Measurements from ENCODE around the gene DPF1.
"Not testable (repeated sequence)": the region's sequence is repeated elsewhere in the genome, so short reads cannot be mapped to it uniquely, and the experiment has no call there.

The DPF1 gene

GRCh38 chr19:38224014-38224862 is at the start of gene DPF1:
DPF1 (minus strand) TSS chr19:38224222; CDS start chr19:38224142, 80 bp downstream.
- peak; percentile 69 for DNase-seq

GRCh38 chr19:38273499-38273898 is 49.5 kb upstream of the DPF1 start:
- no peak for DNase-seq

- no peak for DNase-seq
These were observed 46.7 kb upstream of the DPF1 start for GRCh38 chr19:38270587-38271167.

GRCh38 chr19:38268539-38268938 is 44.5 kb upstream of the DPF1 start:
- no peak for DNase-seq

- no peak for DNase-seq
These were observed 43.9 kb upstream of the DPF1 start for GRCh38 chr19:38267761-38268483.

GRCh38 chr19:38266981-38267597 is 43.1 kb upstream of the DPF1 start:
- DNase-seq, result no peak

GRCh38 chr19:38265921-38266429 is 42.0 kb upstream of the DPF1 start:
- no peak for DNase-seq

GRCh38 chr19:38265213-38265861 is 41.3 kb upstream of the DPF1 start:
- no peak for DNase-seq

GRCh38 chr19:38264486-38265212 is 40.6 kb upstream of the DPF1 start, which contains the start of gene SPINT2:
SPINT2 (plus strand) TSS chr19:38264573; CDS start chr19:38264893, 320 bp downstream.
- peak; percentile 91 for DNase-seq

GRCh38 chr19:38263689-38264485 is 39.9 kb upstream of the DPF1 start:
- peak; percentile 95 for DNase-seq

GRCh38 chr19:38262585-38263268 is 38.7 kb upstream of the DPF1 start:
- DNase-seq, result no peak

- DNase-seq, result not testable (repeated sequence)
These were observed 37.9 kb upstream of the DPF1 start for GRCh38 chr19:38261942-38262341.

GRCh38 chr19:38255383-38256014 is 31.5 kb upstream of the DPF1 start:
- no peak for DNase-seq

- no peak for DNase-seq
These were observed 29.8 kb upstream of the DPF1 start for GRCh38 chr19:38253788-38254187.

- DNase-seq, result no peak
These were observed 29.1 kb upstream of the DPF1 start for GRCh38 chr19:38252941-38253691.

GRCh38 chr19:38252385-38252784 is 28.4 kb upstream of the DPF1 start:
- DNase-seq, result no peak

- no peak for DNase-seq
These were observed 27.6 kb upstream of the DPF1 start for GRCh38 chr19:38251564-38252051.

GRCh38 chr19:38250821-38251563 is 27.0 kb upstream of the DPF1 start:
- DNase-seq, result no peak
